HL-60 (cell line): ENCODE measurements around the gene PIP4K2A.

ENCODE experiments used
- DNase-seq, 2 experiments: peaks; one replicate each; pipeline ENCODE4 v3.0.0-alpha.2; 2010 to 2020; ENCODE audit warnings: low read depth in 1 of 2, low spot score in 1 of 2
- H3K27ac ChIP-seq: fragments of 250-450 bp; sonication (Bioruptor Pico); replicated peaks from 2 replicates; pipeline ENCODE4 v1.5.1; 2020; ENCODE audit warnings: mild to moderate bottlenecking, moderate library complexity
- H3K27me3 ChIP-seq: fragments of 250-450 bp; sonication (Bioruptor Pico); 2 replicates; pipeline ENCODE4 v1.5.1; 2021; ENCODE audit warnings: mild to moderate bottlenecking, moderate library complexity; ENCODE audit not compliant: insufficient read depth, poor library complexity, severe bottlenecking
- H3K4me3 ChIP-seq: replicated peaks from 2 replicates; pipeline ENCODE4 v1.5.1; 2011; ENCODE audit warnings: mild to moderate bottlenecking, control low read depth, low read length; ENCODE audit not compliant: insufficient read depth
- CTCF ChIP-seq: IDR thresholded peaks from one replicate; pipeline ENCODE4 v1.5.1; 2011; ENCODE audit warnings: low read length, control low read depth, inconsistent platforms; ENCODE audit not compliant: insufficient read depth
- GABPA ChIP-seq: IDR thresholded peaks from 2 replicates; pipeline ENCODE4 v1.6.1; 2012; ENCODE audit warnings: low read depth
- POLR2AphosphoS5 ChIP-seq: IDR thresholded peaks from 2 replicates; pipeline ENCODE4 v1.6.1; 2012; ENCODE audit warnings: low read depth
- REST ChIP-seq: IDR thresholded peaks from 2 replicates; pipeline ENCODE4 v1.6.1; 2012; ENCODE audit warnings: low read depth; ENCODE audit not compliant: insufficient replicate concordance
- SPI1 ChIP-seq: IDR thresholded peaks from 2 replicates; pipeline ENCODE4 v1.6.1; 2012; ENCODE audit warnings: low read depth, mild to moderate bottlenecking, borderline replicate concordance

Gene PIP4K2A

GRCh38 chr10:22634093-22634492, 80.3 kb downstream of the PIP4K2A start:
- DNase-seq: no peak

GRCh38 chr10:22633528-22633927, 80.8 kb downstream of the PIP4K2A start:
- H3K27me3 ChIP-seq: no peaks in the 10 kb centered on the region
- no peak overlapping the region for H3K27ac ChIP-seq
- no peak for DNase-seq
- TF ChIP-seq POLR2AphosphoS5 (no peak), CTCF (no peak), SPI1 (no peak), REST (no peak), GABPA (no peak)
- H3K4me3 ChIP-seq: no peak overlapping the region

More at GRCh38 chr10:22634093-22634492, 80.3 kb downstream of the PIP4K2A start:
- Histone ChIP-seq H3K4me3 (no peak overlapping the region), H3K27ac (no peak overlapping the region), H3K27me3 (no peaks in the 10 kb centered on the region)
- TF ChIP-seq POLR2AphosphoS5 (no peak), CTCF (no peak), GABPA (no peak), SPI1 (no peak), REST (no peak)

GRCh38 chr10:22633106-22633505, 81.3 kb downstream of the PIP4K2A start:
- Histone ChIP-seq H3K27ac (no peak overlapping the region), H3K27me3 (no peaks in the 10 kb centered on the region), H3K4me3 (no peak overlapping the region)
- DNase-seq: no peak
- TF ChIP-seq CTCF (no peak), REST (no peak), GABPA (no peak), SPI1 (no peak), POLR2AphosphoS5 (no peak)
